Thymus (tissue), 11 donors: ENCODE measurements around the gene SLC35B1. TPM values are rescaled to one million over a fixed set of nuclear protein-coding genes. Genes with fewer than 3 reads are reported as not detected.
A peak's percentile ranks its signal among the peaks of the same experiment; 100 is the strongest.

Experiments used
- DNase-seq, 9 donors: peaks; one replicate each; pipeline ENCODE4 v3.0.0-alpha.2; 2013; ENCODE audit warnings: low spot score in 9 of 9, low read depth in 6 of 9, missing footprints in 1 of 9
- H3K27ac ChIP-seq, 2 donors: one replicate each; pipeline ENCODE4 v1.5.1; 2013; ENCODE audit warnings: control low read depth in 1 of 2, low read depth in 1 of 2, low read length in 1 of 2, mild to moderate bottlenecking in 1 of 2, moderate library complexity in 1 of 2
- H3K27me3 ChIP-seq, 2 donors: one replicate each; pipeline ENCODE4 v1.5.1; 2013; ENCODE audit warnings: low read length in 1 of 2; ENCODE audit not compliant: control insufficient read depth in 2 of 2, insufficient read depth in 1 of 2
- H3K36me3 ChIP-seq, 2 donors: one replicate each; pipeline ENCODE4 v1.5.1; 2013; ENCODE audit warnings: low read length in 1 of 2, mild to moderate bottlenecking in 1 of 2, moderate library complexity in 1 of 2; ENCODE audit not compliant: control insufficient read depth in 2 of 2, insufficient read depth in 2 of 2
- H3K4me1 ChIP-seq, 2 donors: one replicate each; pipeline ENCODE4 v1.5.1; 2013; ENCODE audit warnings: low read length in 2 of 2; ENCODE audit not compliant: control insufficient read depth in 2 of 2, insufficient read depth in 2 of 2
- H3K4me3 ChIP-seq, 2 donors: one replicate each; pipeline ENCODE4 v1.5.1; 2013; ENCODE audit warnings: low read length in 2 of 2, control low read depth in 1 of 2, mild to moderate bottlenecking in 1 of 2
- H3K9me3 ChIP-seq, 2 donors: one replicate each; pipeline ENCODE4 v1.5.1; 2013; ENCODE audit warnings: low read length in 1 of 2, mild to moderate bottlenecking in 1 of 2; ENCODE audit not compliant: control insufficient read depth in 2 of 2, insufficient read depth in 1 of 2
- WGBS: extraction: QIAGEN DNeasy Blood & Tissue Kit; methylation state at CpG from one replicate; pipeline ENCODE4 v1.1.7; 2013; 5-methylcytosine and 5-hydroxymethylcytosine counted together
- polyA plus RNA-seq: library from polyadenylated mRNA; stranded (reverse); fragments of 200-250 nt; gene quantifications from one replicate; pipeline ENCODE4 v1.2.3, GENCODE V29; 2013
- total RNA-seq: library from RNA; stranded (reverse); fragments of 120-200 nt; gene quantifications from one replicate; pipeline ENCODE4 v1.2.4, GENCODE V29; 2013
- donor health status: healthy.

Gene SLC35B1
- total and polyA plus RNA-seq, 2 donors = 33.3 to 50.0 TPM

GRCh38 chr17:49695698-49696232 lies 12.0 kb downstream of the SLC35B1 start:
- H3K9me3 ChIP-seq = no peaks in the 10 kb centered on the region
- DNase-seq = peak in 1 of 9 donors; percentile 20
- peaks cover 7 to 38% of the 10 kb centered on the region in 2 donors for H3K4me1 ChIP-seq
- peaks cover 0 to 8% of the 10 kb centered on the region in 2 donors for H3K27me3 ChIP-seq
- H3K27ac ChIP-seq = peak overlapping the region in 1 of 2 donors; percentile 36
- H3K4me3 ChIP-seq = no peak overlapping the region
- 45% methylated on average over 5 of the region's 5 CpGs for WGBS
- H3K36me3 ChIP-seq = peaks cover 6 to 8% of the 10 kb centered on the region in 2 donors

GRCh38 chr17:49694847-49695697 lies 12.7 kb downstream of the SLC35B1 start:
- WGBS = 50% methylated on average over 16 of the region's 16 CpGs
- H3K9me3 ChIP-seq = no peaks in the 10 kb centered on the region
- H3K27me3 ChIP-seq = peaks cover 0 to 8% of the 10 kb centered on the region in 2 donors
- DNase-seq = peak in 4 of 9 donors; percentile 42 to 75 (median 59)
- peaks cover 3 to 31% of the 10 kb centered on the region in 2 donors for H3K4me1 ChIP-seq
- H3K27ac ChIP-seq = no peak overlapping the region
- H3K4me3 ChIP-seq = no peak overlapping the region
- H3K36me3 ChIP-seq = peaks cover under 1 to 1% of the 10 kb centered on the region in 2 donors

GRCh38 chr17:49692751-49693150 lies 15.0 kb downstream of the SLC35B1 start:
- Histone ChIP-seq H3K4me1 (peaks cover 10 to 32% of the 10 kb centered on the region in 2 donors), H3K27ac (no peak overlapping the region)
- 98% methylated on average over 4 of the region's 4 CpGs for WGBS

DNA sequence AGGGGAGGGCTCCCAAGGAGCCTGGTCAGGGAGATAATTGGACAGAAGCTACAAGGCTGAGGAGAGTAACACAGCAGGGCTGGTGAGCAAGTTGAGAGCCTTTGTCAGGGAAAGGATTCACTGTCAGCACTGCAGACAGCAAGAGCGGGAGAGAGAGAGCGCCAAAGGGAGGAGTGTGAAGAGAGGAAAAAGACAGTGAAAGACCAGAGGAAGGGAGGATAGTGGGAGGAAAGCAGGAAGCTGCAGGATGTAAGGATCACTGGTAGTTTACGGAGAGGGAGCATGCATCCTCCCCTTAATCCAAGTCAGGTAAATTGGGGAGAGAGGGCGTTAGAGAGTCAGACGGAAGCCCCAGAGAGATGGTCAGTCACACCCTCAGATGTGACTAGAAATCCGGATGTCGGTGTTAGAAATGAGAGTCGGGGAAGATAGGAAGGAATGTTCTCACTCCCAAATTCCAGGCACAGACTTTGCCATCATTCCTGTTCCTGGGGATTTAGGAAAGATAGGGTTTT lies 16.0 kb downstream of the SLC35B1 start:
- H3K27ac ChIP-seq = no peak overlapping the region
- H3K4me1 ChIP-seq = peaks cover 10 to 36% of the 10 kb centered on the region in 2 donors
- no peaks in the 10 kb centered on the region for H3K9me3 ChIP-seq
- no peak overlapping the region for H3K4me3 ChIP-seq
- DNase-seq = no peak
- no peaks in the 10 kb centered on the region for H3K36me3 ChIP-seq
- WGBS = 94% methylated on average over 8 of the region's 8 CpGs
- H3K27me3 ChIP-seq = peaks cover 0 to 8% of the 10 kb centered on the region in 2 donors

More at GRCh38 chr17:49692751-49693150, 15.0 kb downstream of the SLC35B1 start:
- Histone ChIP-seq H3K27me3 (peaks cover 0 to 8% of the 10 kb centered on the region in 2 donors), H3K4me3 (no peak overlapping the region), H3K36me3 (no peaks in the 10 kb centered on the region), H3K9me3 (no peaks in the 10 kb centered on the region)
- no peak for DNase-seq

- Histone ChIP-seq H3K27ac (no peak overlapping the region), H3K27me3 (peaks cover 0 to 8% of the 10 kb centered on the region in 2 donors), H3K36me3 (no peaks in the 10 kb centered on the region), H3K4me1 (peaks cover 10 to 31% of the 10 kb centered on the region in 2 donors), H3K4me3 (no peak overlapping the region), H3K9me3 (no peaks in the 10 kb centered on the region)
- 96% methylated on average over 9 of the region's 9 CpGs for WGBS
- no peak for DNase-seq
These were observed 16.6 kb downstream of the SLC35B1 start for GRCh38 chr17:49691086-49691676.

DNA sequence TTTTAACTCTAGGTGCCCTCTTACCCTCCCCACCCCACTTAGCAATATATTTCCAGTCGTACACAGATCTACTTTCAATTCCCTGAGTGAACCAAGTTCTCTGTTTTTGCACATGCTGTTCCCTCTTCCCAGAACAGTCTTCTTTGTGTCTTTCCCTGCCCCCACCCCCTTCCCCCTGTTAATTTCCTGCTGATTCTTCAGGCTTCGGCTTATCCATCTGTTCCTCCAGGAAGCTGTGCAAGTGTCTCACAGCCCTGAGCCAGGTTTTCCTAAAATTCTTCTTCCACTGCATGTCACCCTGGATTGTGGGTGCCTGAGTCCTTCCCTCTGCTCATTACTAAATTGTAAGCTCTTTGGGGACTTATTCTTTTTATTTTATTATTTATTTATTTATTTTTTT lies 17.5 kb downstream of the SLC35B1 start:
- Histone ChIP-seq H3K36me3 (no peaks in the 10 kb centered on the region), H3K4me3 (no peak overlapping the region), H3K27me3 (peaks cover 0 to 8% of the 10 kb centered on the region in 2 donors), H3K9me3 (no peaks in the 10 kb centered on the region), H3K4me1 (peaks cover 10 to 23% of the 10 kb centered on the region in 2 donors), H3K27ac (no peak overlapping the region)
- no peak for DNase-seq
- 92% methylated on average over 2 of the region's 2 CpGs for WGBS

GRCh38 chr17:49688848-49689247 lies 18.9 kb downstream of the SLC35B1 start:
- Histone ChIP-seq H3K4me3 (peak overlapping the region in 1 of 2 donors; percentile 36), H3K27ac (peak overlapping the region in 1 of 2 donors; percentile 18), H3K27me3 (peaks cover 0 to 2% of the 10 kb centered on the region in 2 donors), H3K4me1 (peaks cover 10 to 19% of the 10 kb centered on the region in 2 donors), H3K36me3 (no peaks in the 10 kb centered on the region), H3K9me3 (no peaks in the 10 kb centered on the region)
- 84% methylated on average over 4 of the region's 4 CpGs for WGBS
- DNase-seq = no peak

DNA sequence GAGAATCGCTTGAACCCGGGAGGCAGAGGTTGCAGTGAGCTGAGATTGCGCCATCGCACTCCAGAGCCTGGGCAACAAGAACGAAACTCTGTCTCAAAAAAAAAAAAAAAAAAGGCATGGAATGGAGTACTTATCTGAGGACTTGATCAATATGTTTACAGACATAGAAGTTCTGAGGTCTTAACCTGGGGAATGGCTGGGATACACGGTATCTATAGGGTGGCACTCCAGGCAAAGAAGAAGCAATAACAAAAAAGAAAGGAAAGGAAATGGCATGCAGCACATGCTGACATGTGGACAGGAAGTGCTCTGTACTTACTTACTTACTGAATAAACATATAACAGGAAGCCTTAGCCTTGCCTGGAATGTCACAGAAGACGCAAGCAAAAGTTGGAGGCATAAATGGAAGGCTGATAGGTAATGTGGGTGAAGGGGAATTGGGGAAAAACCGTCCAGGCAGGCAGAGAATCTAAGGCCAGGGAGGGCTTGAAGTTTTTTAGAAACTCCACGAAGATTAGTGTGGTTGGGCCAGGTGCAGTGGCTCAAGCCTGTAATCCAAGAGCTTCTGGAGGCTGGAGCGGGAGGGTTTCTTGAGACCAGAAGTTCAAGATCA lies 19.8 kb downstream of the SLC35B1 start:
- Histone ChIP-seq H3K4me3 (peak overlapping the region in 1 of 2 donors; percentile 36), H3K4me1 (peaks cover 10 to 19% of the 10 kb centered on the region in 2 donors), H3K36me3 (no peaks in the 10 kb centered on the region), H3K27me3 (peaks cover 0 to 2% of the 10 kb centered on the region in 2 donors), H3K9me3 (no peaks in the 10 kb centered on the region), H3K27ac (peak overlapping the region; percentile 71 to 95)
- 70% methylated on average over 10 of the region's 10 CpGs for WGBS
- DNase-seq = peak in 3 of 9 donors; percentile 40 to 75 (median 43)
